ENCODE results near the gene KCNF1. TPM values are rescaled to one million over a fixed set of nuclear protein-coding genes. Genes with fewer than 3 reads are reported as not detected.

KCNF1 gene
- total RNA-seq, 4 donors from 2014 or later = 0.22 to 0.42 TPM; not detected in 2

DNA sequence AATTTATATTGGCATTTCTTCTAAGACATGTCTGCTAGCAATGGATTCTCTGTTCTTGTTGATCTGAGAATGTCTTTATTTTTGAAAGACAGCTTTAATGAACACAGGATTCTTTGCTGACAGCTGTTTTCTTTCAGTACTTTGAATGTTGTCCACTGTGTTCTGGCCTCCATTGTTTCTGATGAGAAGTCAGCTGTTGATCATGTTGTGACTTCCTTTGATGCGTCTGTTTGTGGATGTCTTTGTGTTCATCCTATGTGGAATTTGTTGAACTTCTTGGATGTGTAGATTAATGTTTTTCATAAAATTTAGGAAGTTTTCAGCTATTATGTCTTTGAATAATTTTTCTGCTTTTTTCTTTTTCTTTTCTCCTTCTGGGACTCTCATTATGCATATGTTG, 39.8 kb upstream of the KCNF1 start:
- Histone ChIP-seq H3K27ac (no peak overlapping the region), H3K9me3 (peaks cover 0 to 11% (median 0%) of the 10 kb centered on the region in 4 donors), H3K36me3 (no peaks in the 10 kb centered on the region), H3K4me3 (no peak overlapping the region), H3K27me3 (no peaks in the 10 kb centered on the region), H3K4me1 (no peaks in the 10 kb centered on the region)
- DNase-seq (ENCODE audit: low spot score in 2 of 2) = no peak
- 88 to 94% methylated on average over 1 of the region's 1 CpG for WGBS, 2 donors
- TF ChIP-seq EP300 (IDR thresholded peaks at IDR 0.05) = no peak
- TF ChIP-seq POLR2A (IDR thresholded peaks at IDR 0.05) = no peak
- TF ChIP-seq, protein P1, sequence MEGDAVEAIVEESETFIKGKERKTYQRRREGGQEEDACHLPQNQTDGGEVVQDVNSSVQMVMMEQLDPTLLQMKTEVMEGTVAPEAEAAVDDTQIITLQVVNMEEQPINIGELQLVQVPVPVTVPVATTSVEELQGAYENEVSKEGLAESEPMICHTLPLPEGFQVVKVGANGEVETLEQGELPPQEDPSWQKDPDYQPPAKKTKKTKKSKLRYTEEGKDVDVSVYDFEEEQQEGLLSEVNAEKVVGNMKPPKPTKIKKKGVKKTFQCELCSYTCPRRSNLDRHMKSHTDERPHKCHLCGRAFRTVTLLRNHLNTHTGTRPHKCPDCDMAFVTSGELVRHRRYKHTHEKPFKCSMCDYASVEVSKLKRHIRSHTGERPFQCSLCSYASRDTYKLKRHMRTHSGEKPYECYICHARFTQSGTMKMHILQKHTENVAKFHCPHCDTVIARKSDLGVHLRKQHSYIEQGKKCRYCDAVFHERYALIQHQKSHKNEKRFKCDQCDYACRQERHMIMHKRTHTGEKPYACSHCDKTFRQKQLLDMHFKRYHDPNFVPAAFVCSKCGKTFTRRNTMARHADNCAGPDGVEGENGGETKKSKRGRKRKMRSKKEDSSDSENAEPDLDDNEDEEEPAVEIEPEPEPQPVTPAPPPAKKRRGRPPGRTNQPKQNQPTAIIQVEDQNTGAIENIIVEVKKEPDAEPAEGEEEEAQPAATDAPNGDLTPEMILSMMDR (IDR thresholded peaks at IDR 0.05) = no peak

DNA sequence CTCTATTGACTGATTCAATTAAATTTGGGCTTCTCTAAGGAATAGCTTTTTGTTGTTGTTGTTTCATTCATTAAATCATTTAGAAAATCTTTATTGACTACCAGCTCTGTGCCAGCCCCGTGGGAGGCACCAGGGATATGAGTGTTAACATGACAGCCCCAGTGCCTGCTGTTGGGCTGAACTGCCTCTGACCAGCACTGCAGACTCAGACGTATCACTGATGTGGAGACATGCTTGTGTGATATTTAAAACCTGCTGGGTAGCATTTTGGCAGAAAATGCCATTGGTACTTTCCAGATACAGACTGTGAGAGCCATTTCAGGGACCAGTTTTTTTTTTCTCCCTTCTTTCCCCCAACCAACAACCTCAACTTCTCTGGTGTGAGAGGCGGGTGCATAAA, 38.6 kb upstream of the KCNF1 start:
- H3K4me1 ChIP-seq = no peaks in the 10 kb centered on the region
- H3K27ac ChIP-seq = no peak overlapping the region
- peaks cover 0 to 11% (median 0%) of the 10 kb centered on the region in 4 donors for H3K9me3 ChIP-seq
- H3K4me3 ChIP-seq = no peak overlapping the region
- H3K36me3 ChIP-seq = no peaks in the 10 kb centered on the region
- WGBS, 2 donors = 70 to 85% methylated on average over 3 of the region's 3 CpGs
- no peaks in the 10 kb centered on the region for H3K27me3 ChIP-seq
- TF ChIP-seq, protein P1 (IDR thresholded peaks at IDR 0.05) = no peak
- TF ChIP-seq POLR2A (IDR thresholded peaks at IDR 0.05) (no peak), EP300 (IDR thresholded peaks at IDR 0.05) (no peak)
- DNase-seq (ENCODE audit: low spot score in 2 of 2) = no peak

DNA sequence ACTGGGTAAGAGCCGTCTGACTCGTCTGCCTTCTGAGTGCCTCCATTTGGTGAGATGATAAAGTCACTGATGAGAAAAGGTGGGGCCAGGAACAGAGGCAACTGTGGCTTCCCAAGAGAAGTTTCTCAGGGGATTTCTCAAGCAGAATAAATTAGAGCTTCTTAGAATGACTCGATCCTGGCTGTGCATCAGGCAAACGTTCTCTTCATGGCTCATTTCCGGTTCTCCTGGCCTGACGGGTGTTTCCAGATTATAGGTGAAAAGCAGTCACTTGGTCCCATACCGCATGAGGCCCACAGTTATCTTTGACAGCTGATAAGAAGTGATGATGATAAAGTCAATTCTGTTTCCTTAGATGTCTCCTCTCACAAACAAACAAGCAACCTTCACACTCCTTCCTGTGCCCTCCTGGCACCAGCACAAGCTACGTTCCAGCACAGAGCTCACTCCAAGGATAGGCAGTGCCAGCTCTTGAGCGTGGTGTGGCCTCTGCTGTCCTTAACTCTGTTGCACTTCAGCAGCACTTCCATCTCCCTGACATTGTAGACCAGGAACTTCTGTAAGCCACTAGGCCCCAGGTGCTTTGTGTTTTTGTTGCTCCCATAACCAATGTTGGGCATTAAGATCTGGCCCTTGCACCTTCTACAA, 37.8 kb upstream of the KCNF1 start:
- H3K4me1 ChIP-seq = no peaks in the 10 kb centered on the region
- peaks cover 0 to 11% (median 0%) of the 10 kb centered on the region in 4 donors for H3K9me3 ChIP-seq
- H3K36me3 ChIP-seq = no peaks in the 10 kb centered on the region
- no peak for TF ChIP-seq POLR2A (IDR thresholded peaks at IDR 0.05)
- TF ChIP-seq, protein P1 (IDR thresholded peaks at IDR 0.05) = no peak
- TF ChIP-seq EP300 (IDR thresholded peaks at IDR 0.05) = no peak
- no peak overlapping the region for H3K27ac ChIP-seq
- no peak for DNase-seq (ENCODE audit: low spot score in 2 of 2)
- 82 to 83% methylated on average over 9 of the region's 9 CpGs for WGBS, 2 donors
- H3K4me3 ChIP-seq = no peak overlapping the region
- no peaks in the 10 kb centered on the region for H3K27me3 ChIP-seq

DNA sequence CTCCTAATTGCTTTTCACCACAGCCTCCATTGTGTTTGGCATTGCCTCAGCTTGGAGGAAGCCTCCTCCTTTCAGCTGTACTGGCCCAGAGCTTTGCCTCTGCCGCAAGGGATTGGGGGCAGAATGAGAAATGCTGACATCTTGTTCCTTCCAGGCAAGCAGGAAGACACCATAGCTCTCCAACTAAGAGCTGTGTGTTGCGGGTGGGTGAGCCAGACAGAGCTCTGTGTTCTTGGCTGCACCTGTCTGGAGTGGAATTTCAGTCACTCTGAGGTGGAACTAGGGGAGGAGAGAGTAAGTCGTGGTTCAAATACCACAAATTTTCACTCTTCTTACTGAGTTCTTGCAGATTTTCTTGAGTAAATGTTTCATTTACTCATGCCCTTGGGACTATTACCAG, 36.6 kb upstream of the KCNF1 start:
- DNase-seq (ENCODE audit: low spot score in 2 of 2) = no peak
- TF ChIP-seq POLR2A (IDR thresholded peaks at IDR 0.05) (no peak), EP300 (IDR thresholded peaks at IDR 0.05) (no peak)
- TF ChIP-seq, protein P1 (IDR thresholded peaks at IDR 0.05) = no peak
- no peaks in the 10 kb centered on the region for H3K4me1 ChIP-seq
- H3K9me3 ChIP-seq = peaks cover 0 to 11% (median 0%) of the 10 kb centered on the region in 4 donors
- no peaks in the 10 kb centered on the region for H3K36me3 ChIP-seq
- H3K27me3 ChIP-seq = no peaks in the 10 kb centered on the region
- no peak overlapping the region for H3K4me3 ChIP-seq
- no peak overlapping the region for H3K27ac ChIP-seq
- 58 to 69% methylated on average over 3 of the region's 3 CpGs for WGBS, 2 donors

DNA sequence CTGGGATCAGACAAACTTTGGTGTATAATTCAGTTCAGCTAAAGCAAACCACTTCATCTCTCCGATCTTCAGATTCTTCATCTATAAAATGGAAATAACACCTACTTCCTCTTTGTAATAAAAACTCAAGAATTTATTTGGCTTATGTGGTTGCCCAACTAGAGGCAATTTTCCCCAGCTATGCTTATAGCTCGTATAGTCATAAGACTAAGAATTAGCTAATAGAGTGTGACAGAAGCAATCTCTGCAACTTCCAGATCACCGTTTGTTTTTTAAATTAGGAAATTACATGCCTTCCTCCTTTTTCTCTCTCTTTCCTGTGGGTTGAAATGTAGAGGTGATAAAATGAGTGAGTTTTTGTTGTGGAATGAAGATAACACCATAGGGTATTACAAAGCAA, 35.3 kb upstream of the KCNF1 start:
- no peaks in the 10 kb centered on the region for H3K27me3 ChIP-seq

More for the DNA sequence above, 35.3 kb upstream of the KCNF1 start:
- H3K4me1 ChIP-seq = no peaks in the 10 kb centered on the region
- H3K9me3 ChIP-seq = peaks cover 0 to 11% (median 0%) of the 10 kb centered on the region in 4 donors
- no peaks in the 10 kb centered on the region for H3K36me3 ChIP-seq
- no peak overlapping the region for H3K27ac ChIP-seq
- 56 to 57% methylated on average over 3 of the region's 3 CpGs for WGBS, 2 donors
- TF ChIP-seq POLR2A (IDR thresholded peaks at IDR 0.05) (no peak), EP300 (IDR thresholded peaks at IDR 0.05) (no peak)
- TF ChIP-seq, protein P1 (IDR thresholded peaks at IDR 0.05) = no peak
- no peak for DNase-seq (ENCODE audit: low spot score in 2 of 2)
- H3K4me3 ChIP-seq = no peak overlapping the region

Data from tibial nerve (tissue), 4 donors.